ENCODE data around the gene SAG.

The SAG gene

DNA sequence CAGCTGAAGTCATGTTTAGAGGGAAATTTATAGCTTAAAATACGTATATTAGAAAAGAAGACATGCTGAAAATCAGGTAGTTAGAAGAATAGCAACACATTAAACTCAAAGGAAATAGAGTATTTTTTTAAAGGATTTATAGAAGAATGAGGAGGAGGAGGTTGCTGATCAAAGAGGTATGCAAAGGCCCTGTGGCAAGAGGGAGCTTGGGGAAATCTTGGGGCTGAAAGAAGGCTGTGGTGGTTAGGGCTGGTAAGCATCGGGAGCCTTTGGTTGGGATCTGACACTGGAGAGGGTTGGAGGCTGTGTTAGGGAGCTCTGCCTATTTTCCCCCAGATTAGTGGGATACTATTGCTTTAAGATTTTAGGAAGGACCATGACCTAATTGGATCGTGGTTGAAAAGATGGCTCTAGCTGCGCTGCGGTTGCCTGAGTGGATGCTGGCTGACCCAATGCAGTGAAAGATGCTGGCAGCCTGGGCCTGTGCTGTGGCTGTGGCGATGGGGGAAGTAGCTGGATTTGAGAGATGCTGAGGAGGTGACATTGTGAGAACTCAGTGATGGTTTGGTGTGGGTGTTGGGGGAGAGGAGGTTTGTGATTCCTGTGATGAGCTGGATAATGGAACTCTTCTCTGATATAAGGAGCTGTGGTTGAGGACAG lies 58.4 kb downstream of the SAG start:
- TF ChIP-seq, protein P1, sequence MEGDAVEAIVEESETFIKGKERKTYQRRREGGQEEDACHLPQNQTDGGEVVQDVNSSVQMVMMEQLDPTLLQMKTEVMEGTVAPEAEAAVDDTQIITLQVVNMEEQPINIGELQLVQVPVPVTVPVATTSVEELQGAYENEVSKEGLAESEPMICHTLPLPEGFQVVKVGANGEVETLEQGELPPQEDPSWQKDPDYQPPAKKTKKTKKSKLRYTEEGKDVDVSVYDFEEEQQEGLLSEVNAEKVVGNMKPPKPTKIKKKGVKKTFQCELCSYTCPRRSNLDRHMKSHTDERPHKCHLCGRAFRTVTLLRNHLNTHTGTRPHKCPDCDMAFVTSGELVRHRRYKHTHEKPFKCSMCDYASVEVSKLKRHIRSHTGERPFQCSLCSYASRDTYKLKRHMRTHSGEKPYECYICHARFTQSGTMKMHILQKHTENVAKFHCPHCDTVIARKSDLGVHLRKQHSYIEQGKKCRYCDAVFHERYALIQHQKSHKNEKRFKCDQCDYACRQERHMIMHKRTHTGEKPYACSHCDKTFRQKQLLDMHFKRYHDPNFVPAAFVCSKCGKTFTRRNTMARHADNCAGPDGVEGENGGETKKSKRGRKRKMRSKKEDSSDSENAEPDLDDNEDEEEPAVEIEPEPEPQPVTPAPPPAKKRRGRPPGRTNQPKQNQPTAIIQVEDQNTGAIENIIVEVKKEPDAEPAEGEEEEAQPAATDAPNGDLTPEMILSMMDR (IDR thresholded peaks at IDR 0.05; ENCODE audit: low read length, missing control alignments), result no peak
- DNase-seq (ENCODE audit: low read depth), result no peak
- no peak overlapping the region for H3K4me3 ChIP-seq (replicated peaks; ENCODE audit: low read depth, low read length)

DNA sequence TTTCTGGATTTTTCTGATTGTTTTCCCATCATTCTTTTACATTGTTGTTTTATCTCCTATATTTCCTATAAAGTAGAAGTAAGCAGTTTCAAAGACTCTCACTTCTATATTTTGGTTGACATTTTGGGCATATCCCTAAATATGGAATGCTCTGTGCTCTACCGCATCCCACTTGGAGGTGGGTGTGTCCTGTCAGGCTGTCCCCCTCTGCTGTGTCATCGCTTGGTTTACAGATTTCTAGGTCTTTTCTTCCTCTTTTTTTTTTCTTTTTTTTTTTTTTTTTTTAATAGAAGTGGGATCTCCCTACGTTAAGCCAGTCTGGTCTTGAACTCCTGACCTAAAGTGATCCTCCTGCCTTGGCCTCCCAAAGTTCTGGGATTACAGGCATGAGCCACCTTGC lies 60.0 kb downstream of the SAG start:
- DNase-seq (ENCODE audit: low read depth), result no peak
- H3K4me3 ChIP-seq (replicated peaks; ENCODE audit: low read depth, low read length), result no peak overlapping the region
- TF ChIP-seq, protein P1 (IDR thresholded peaks at IDR 0.05; ENCODE audit: low read length, missing control alignments), result no peak

DNA sequence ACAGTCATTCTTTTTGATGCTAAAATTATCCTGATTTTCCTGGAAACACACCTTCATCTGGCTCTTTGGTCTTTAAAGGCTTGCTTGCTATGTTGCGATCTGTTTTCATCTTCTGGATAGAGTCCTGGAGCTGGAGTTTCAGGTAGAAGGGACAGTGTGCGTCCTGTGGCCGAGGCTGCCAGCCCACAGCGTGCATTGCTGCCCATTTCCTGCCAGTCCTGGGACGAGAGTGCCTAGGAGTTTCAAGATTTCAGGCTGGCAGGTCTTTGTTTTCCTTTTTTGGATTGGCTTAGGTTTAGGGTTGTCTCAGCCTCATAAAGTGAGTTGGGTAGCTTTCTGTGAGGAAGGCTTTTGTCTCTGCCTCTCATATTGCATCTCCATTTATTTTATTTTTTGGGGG lies 61.1 kb downstream of the SAG start:
- H3K4me3 ChIP-seq (replicated peaks; ENCODE audit: low read depth, low read length), result no peak overlapping the region
- DNase-seq (ENCODE audit: low read depth), result no peak
- TF ChIP-seq, protein P1 (IDR thresholded peaks at IDR 0.05; ENCODE audit: low read length, missing control alignments), result no peak

DNA sequence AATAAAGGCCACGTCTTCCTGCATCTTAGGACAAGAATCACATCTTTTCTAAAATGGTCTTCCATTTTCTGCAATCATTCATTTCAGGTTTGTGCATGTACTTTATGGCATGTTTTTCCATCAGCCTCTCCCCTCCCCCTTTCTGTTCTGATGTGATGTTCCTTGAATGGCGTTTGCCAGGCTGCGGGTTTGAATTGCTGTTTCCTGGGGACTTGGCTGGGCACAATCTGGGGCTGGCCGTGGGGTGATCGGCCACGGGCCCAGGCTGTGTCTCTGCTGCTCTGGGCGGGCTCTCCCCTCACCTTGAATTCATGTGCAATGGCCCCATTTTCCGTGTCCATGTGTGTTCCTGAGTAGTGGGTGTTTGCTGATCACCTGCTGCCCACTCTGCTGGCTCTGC lies 61.8 kb downstream of the SAG start:
- DNase-seq (ENCODE audit: low read depth), result no peak
- TF ChIP-seq, protein P1 (IDR thresholded peaks at IDR 0.05; ENCODE audit: low read length, missing control alignments), result no peak
- no peak overlapping the region for H3K4me3 ChIP-seq (replicated peaks; ENCODE audit: low read depth, low read length)

DNA sequence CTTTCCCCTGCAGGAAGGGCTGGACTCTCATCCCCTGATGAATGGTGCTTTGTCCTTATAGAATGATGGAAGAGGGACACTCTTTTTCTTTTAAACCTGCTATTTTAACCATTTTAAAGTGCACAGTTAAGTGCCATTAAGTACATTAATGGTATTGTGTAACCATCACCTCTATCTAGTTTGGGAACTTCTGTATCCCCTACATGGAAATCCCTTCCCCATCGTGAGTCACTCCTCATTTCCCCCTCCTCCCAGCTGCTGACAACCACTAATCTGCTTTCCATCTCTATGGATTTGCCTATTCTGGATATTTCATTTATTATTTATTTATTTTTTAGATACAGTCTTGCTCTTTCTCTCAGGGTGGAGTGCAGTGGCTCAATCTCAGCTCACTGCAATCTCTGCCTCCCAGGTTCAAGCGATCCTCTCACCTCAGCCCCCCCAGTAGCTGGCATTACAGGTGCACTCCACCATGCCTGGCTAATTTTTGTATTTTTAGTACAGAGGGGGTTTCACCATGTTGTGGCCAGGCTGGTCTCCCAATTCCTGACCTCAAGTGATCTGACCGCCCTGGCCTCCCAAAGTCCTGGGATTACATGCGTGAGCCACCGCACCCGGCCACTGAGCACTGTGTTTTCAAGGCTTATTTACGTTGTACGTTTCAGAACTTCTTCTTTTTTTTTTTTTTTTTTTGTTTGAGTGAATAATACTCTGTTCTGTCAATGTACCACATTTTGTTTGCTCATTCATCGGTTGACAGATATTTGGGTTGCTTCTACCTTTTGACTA lies 62.5 kb downstream of the SAG start:
- H3K4me3 ChIP-seq (replicated peaks; ENCODE audit: low read depth, low read length), result no peak overlapping the region
- DNase-seq (ENCODE audit: low read depth), result no peak
- TF ChIP-seq, protein P1 (IDR thresholded peaks at IDR 0.05; ENCODE audit: low read length, missing control alignments), result no peak

DNA sequence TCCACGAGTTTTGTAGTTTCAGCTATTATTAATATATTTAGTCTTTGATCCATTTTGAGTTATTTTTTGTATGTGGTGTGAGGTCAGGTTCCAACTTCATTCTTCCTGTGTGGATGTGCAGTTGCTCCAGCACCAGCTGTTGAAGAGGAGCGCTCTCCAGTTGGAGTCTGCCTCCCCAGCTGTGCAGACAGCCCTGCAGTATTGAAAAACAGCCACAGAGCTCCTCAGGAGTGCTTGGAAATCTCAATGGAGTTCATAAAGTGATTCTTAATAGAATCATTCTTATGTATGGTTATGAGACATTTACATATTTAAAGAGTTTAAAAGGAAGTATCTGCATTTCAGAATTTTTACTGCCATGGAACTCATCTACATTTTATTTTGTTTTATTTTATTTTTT lies 64.0 kb downstream of the SAG start:
- no peak overlapping the region for H3K4me3 ChIP-seq (replicated peaks; ENCODE audit: low read depth, low read length)
- TF ChIP-seq, protein P1 (IDR thresholded peaks at IDR 0.05; ENCODE audit: low read length, missing control alignments), result no peak
- no peak for DNase-seq (ENCODE audit: low read depth)

All from fibroblast of pulmonary artery (primary cell).